Chondrocyte (in vitro differentiated cells): Measurements from ENCODE around the gene NMD3. TPM values are rescaled to one million over a fixed set of nuclear protein-coding genes. Genes with fewer than 3 reads are reported as not detected.

Experiments used
- DNase-seq: peaks from one replicate; pipeline ENCODE4 v3.0.0; 2021; ENCODE audit warnings: mixed read lengths, low spot score
- H3K27ac Mint-ChIP-seq: one replicate; pipeline ENCODE4 v1.8.0; 2021; ENCODE audit warnings: mild to moderate bottlenecking, moderate library complexity, mixed read lengths; ENCODE audit not compliant: unreplicated experiment
- H3K27me3 Mint-ChIP-seq: 2 replicates; pipeline ENCODE4 v1.8.0; 2021; ENCODE audit warnings: low read depth, mixed read lengths
- H3K36me3 Mint-ChIP-seq: 2 replicates; pipeline ENCODE4 v1.8.0; 2021; ENCODE audit warnings: low read depth, mixed read lengths
- H3K4me1 Mint-ChIP-seq: 2 replicates; pipeline ENCODE4 v1.8.0; 2021; ENCODE audit warnings: low read depth, mild to moderate bottlenecking, mixed read lengths
- H3K4me3 Mint-ChIP-seq: one replicate; pipeline ENCODE4 v1.8.0; 2021; ENCODE audit warnings: mild to moderate bottlenecking, moderate library complexity, mixed read lengths; ENCODE audit not compliant: unreplicated experiment
- H3K9me3 Mint-ChIP-seq: 2 replicates; pipeline ENCODE4 v1.8.0; 2021; ENCODE audit warnings: low read depth, mixed read lengths
- CTCF ChIP-seq: fragments of 200-600 bp; sonication (generic); IDR thresholded peaks from 2 replicates; pipeline ENCODE4 v1.5.0; 2021; ENCODE audit warnings: antibody characterized with exemption, mild to moderate bottlenecking, moderate library complexity
- total RNA-seq: library from RNA; stranded (reverse); gene quantifications from 3 replicates; pipeline ENCODE4 v1.2.1, GENCODE V29; 2021

Gene NMD3
- total RNA-seq, 1 donor from 2014 or later, result 67.8 TPM

- no peak for DNase-seq
- H3K27ac Mint-ChIP-seq, result no peak overlapping the region
- peaks cover 6% of the 10 kb centered on the region for H3K9me3 Mint-ChIP-seq
- H3K4me1 Mint-ChIP-seq, result no peaks in the 10 kb centered on the region
- H3K36me3 Mint-ChIP-seq, result no peaks in the 10 kb centered on the region
- H3K4me3 Mint-ChIP-seq, result no peak overlapping the region
- H3K27me3 Mint-ChIP-seq, result peaks cover 2% of the 10 kb centered on the region
- no peak for TF ChIP-seq CTCF
Measured at GRCh38 chr3:161187046-161187445, 34.1 kb upstream of the NMD3 start.

GRCh38 chr3:161197855-161198850 is 23.0 kb upstream of the NMD3 start:
- H3K4me3 Mint-ChIP-seq, result no peak overlapping the region
- no peaks in the 10 kb centered on the region for H3K27me3 Mint-ChIP-seq
- no peak for DNase-seq
- peaks cover 20% of the 10 kb centered on the region for H3K9me3 Mint-ChIP-seq
- TF ChIP-seq CTCF, result no peak
- peaks cover 6% of the 10 kb centered on the region for H3K36me3 Mint-ChIP-seq
- no peak overlapping the region for H3K27ac Mint-ChIP-seq
- no peaks in the 10 kb centered on the region for H3K4me1 Mint-ChIP-seq

- DNase-seq, result no peak
- H3K4me1 Mint-ChIP-seq, result no peaks in the 10 kb centered on the region
- TF ChIP-seq CTCF, result no peak
- H3K4me3 Mint-ChIP-seq, result no peak overlapping the region
- H3K27me3 Mint-ChIP-seq, result no peaks in the 10 kb centered on the region
- H3K9me3 Mint-ChIP-seq, result peaks cover 6% of the 10 kb centered on the region
- H3K36me3 Mint-ChIP-seq, result peaks cover 2% of the 10 kb centered on the region
- H3K27ac Mint-ChIP-seq, result no peak overlapping the region
Measured at GRCh38 chr3:161199926-161200325, 21.2 kb upstream of the NMD3 start.

- H3K9me3 Mint-ChIP-seq, result no peaks in the 10 kb centered on the region
- no peak overlapping the region for H3K27ac Mint-ChIP-seq
- no peaks in the 10 kb centered on the region for H3K27me3 Mint-ChIP-seq
- H3K4me3 Mint-ChIP-seq, result no peak overlapping the region
- DNase-seq, result no peak
- no peaks in the 10 kb centered on the region for H3K36me3 Mint-ChIP-seq
- no peak for TF ChIP-seq CTCF
- H3K4me1 Mint-ChIP-seq, result no peaks in the 10 kb centered on the region
Measured at GRCh38 chr3:161203485-161204098, 17.5 kb upstream of the NMD3 start.

- H3K9me3 Mint-ChIP-seq, result no peaks in the 10 kb centered on the region
- no peak for DNase-seq
- no peaks in the 10 kb centered on the region for H3K4me1 Mint-ChIP-seq
- H3K27me3 Mint-ChIP-seq, result no peaks in the 10 kb centered on the region
- H3K4me3 Mint-ChIP-seq, result no peak overlapping the region
- H3K27ac Mint-ChIP-seq, result no peak overlapping the region
- no peak for TF ChIP-seq CTCF
- no peaks in the 10 kb centered on the region for H3K36me3 Mint-ChIP-seq
Measured at GRCh38 chr3:161208931-161209330, 12.2 kb upstream of the NMD3 start.
